HG02759 (cell line): ENCODE results near the gene WNT9A.
"Not testable (repeated sequence)": the region's sequence is repeated elsewhere in the genome, so short reads cannot be mapped to it uniquely, and the experiment has no call there.

Source experiments
- ATAC-seq: cut with Tn5 transposase; IDR thresholded peaks from one replicate; pipeline ENCODE4 v1.9.1; 2021; ENCODE audit warnings: mild to moderate bottlenecking, moderate library complexity; ENCODE audit not compliant: unreplicated experiment

The WNT9A gene

GRCh38 chr1:227888404-227889046 is 59.2 kb downstream of the WNT9A start:
- no peak for ATAC-seq

DNA sequence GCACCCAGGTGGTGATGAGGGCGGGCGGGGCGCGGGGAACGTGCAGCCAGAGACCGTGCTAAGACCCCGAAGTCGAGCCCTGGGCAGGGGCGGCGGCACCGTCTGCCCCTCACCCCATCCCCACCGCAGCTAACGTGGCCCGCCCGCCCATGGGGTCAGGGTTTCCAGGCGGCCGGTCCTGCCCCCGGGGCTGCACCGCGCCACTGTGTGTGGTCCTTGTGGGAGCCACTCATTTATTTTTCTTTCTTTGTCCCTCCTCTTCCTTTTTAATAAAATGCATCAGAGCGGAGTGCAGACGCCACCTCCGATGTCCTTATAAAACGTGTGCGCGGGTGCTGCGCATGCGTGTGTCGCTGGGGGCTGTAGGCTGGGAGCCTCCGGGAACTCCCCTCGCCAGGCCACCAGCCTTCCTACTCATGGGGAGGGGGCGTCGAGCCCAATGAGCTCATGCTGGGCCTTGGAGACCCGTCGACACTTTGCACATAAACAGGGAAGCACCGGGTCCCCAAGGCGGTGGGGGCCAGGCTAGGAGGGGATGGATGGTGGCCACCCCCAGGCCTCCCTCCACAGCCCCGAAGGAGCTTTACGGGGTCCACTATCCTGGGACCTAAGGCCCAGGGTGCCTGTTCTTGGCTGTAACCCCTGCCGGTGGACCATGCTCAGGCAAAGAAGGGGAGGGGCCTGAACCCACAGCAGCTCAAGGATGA is 59.9 kb downstream of the WNT9A start:
- no peak for ATAC-seq

- no peak for ATAC-seq
These were observed 60.6 kb downstream of the WNT9A start for GRCh38 chr1:227886993-227887696.

- no peak for ATAC-seq
These were observed 61.2 kb downstream of the WNT9A start for GRCh38 chr1:227886503-227886961.

- ATAC-seq, result no peak
These were observed 61.9 kb downstream of the WNT9A start for GRCh38 chr1:227885648-227886502.

GRCh38 chr1:227885135-227885647 is 62.5 kb downstream of the WNT9A start:
- ATAC-seq, result no peak

DNA sequence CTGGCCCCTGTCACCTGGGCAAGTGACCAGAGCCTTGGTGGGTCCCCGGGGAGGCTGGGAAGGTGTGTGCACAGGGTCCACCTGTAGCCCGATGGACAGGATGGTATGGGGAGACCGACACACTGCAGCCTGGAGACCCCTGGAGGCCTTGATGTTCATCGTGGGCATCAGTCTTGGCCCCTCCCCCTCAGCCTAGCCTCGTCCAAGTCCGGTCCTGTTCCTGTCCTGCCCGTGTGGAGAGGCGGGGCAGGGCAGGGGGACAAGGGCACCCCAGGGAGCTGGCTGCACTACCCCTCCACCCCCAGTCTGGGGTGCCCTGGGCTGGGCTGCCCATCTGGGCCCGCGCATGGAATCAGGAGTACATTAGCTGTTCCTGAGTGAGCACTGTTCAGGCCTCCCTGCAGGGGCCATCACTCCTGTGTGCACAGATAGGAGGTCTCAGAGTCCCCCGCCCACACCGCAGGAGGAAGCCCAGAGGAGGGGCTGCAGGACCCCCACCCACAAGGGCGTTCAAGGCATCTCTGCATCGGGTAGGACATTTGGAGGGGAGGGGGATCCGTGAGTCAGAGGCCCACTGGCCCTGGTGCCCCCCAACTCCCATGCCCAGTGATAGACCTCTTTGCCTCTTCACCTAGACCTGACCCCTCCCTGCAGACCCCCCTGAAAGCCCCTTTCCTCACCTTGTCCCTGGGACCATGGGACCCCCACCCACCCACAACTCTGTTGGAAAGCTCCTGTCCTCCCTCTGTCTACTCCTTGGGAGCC is 63.2 kb downstream of the WNT9A start:
- no peak for ATAC-seq

DNA sequence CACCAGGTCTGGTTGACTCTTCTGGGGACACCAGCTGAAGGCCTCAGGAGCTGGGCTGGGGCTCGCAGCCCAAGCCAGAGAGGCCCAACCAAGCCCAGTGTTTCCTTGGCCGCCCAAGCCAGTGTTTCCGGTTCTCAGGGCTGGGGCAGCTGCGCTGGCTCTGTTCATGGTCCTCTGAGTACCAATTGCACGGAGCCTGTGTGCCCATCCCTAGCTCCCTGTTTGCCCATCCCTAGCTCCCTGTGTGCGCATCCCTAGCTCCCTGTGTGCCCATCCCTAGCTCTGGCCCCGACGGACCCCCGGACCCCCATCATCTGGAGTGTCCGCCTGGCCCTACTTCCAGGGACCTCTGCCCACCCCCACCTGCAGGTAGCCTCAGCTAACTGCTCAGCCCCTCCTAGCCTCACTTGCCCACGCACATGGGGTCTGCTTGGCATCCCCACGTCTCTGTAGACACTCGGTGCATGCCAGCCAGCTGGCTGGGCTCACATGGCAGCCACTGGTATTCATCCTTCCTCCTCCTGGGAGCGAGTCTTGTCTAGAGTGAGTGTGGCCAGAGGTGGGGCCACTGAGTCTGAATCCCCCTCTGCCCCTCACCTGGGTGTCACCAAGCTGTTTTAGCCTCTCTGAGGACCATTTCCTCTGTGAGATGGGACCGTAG is 64.0 kb downstream of the WNT9A start:
- no peak for ATAC-seq

- no peak for ATAC-seq
These were observed 64.6 kb downstream of the WNT9A start for GRCh38 chr1:227883073-227883520.

DNA sequence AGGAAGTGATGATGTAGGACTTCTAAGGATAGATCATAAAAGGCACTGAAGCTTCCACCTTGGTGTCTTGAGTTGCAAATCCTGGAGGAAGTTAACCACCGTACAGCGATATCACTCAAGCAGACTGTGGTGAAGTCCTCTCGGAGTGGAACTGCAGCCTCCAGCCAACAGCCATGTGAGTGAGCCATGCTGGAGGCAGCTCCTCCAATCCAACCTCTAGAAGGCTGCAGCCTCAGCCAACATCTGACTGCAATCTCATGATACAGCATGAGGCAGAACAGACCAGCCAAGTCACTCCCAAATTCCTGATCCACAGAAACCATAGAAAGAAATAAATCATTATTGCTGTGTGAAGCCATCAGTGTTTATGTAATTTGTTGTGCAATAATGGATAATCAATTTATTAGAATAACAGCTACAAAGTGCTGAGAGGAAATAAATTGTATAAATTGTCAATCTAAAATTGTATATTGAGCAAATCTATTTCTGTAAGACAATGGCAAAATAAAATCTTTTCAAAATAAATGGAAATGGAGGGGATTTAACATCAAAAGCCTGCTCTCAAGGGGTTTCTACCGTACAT is 67.3 kb downstream of the WNT9A start:
- no peak for ATAC-seq

GRCh38 chr1:227877810-227878209 is 69.9 kb downstream of the WNT9A start:
- not testable (repeated sequence) for ATAC-seq

DNA sequence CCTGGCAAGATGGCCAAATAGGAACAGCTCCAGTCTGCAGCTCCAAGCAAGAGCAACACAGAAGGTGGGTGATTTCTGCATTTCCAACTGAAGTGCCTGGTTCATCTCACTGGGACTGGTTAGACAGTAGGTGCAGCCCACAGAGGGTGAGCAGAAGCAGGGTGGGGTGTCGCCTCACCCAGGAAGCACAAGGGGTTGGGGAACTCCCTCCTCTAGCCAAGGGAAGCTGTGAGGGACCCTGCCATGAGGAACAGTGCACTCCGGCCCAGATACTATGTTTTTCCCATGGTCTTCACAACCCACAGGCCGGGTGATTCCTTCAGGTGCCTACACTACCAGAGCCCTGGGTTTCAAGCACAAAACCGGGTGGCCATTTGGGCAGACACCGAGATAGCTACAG is 75.8 kb downstream of the WNT9A start:
- ATAC-seq, result not testable (repeated sequence)

DNA sequence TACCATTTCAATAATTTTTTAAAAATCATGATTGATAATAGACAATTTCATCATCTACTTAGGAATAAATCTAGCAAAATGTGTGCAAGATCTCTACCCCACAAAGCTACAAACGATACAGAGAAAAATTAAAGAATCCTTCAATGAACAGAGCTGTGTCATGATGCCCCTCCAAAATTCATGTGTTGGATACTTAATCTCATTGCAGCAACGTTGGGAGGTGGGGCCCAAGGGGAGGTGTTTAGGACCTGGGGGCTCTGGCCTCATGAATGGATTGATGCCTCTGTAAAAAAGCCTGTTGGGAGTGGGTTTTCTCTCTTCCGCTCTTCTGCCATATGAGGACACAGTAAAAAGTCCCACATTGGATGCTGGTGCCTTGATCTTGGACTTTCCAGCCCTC is 77.4 kb downstream of the WNT9A start:
- no peak for ATAC-seq

DNA sequence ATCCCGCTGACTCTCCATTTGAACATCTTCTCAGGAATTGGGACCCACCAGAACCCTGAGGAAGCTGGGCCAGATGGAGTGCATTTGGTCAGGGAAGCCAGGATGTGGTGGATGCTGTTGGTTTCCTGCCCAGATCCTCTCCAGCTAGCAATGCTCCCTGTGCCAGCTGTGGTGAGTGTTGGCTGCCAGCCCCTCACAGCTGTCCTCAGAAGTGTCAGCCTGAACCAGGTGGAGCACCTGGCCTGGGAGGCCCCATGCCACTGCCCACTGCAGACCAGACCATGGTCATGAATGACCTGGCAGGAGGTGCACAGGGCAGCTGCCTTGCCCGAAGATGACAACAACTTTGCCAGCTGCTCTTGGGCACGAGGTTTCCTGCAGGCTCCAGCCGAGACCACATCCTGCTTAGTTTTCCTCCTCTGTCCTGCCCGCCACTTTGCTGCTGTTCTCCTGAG is 77.9 kb downstream of the WNT9A start:
- no peak for ATAC-seq

GRCh38 chr1:227869279-227869842 is 78.4 kb downstream of the WNT9A start:
- ATAC-seq, result no peak
